ENCODE measurements around the gene EFEMP2.

EFEMP2 gene

DNA sequence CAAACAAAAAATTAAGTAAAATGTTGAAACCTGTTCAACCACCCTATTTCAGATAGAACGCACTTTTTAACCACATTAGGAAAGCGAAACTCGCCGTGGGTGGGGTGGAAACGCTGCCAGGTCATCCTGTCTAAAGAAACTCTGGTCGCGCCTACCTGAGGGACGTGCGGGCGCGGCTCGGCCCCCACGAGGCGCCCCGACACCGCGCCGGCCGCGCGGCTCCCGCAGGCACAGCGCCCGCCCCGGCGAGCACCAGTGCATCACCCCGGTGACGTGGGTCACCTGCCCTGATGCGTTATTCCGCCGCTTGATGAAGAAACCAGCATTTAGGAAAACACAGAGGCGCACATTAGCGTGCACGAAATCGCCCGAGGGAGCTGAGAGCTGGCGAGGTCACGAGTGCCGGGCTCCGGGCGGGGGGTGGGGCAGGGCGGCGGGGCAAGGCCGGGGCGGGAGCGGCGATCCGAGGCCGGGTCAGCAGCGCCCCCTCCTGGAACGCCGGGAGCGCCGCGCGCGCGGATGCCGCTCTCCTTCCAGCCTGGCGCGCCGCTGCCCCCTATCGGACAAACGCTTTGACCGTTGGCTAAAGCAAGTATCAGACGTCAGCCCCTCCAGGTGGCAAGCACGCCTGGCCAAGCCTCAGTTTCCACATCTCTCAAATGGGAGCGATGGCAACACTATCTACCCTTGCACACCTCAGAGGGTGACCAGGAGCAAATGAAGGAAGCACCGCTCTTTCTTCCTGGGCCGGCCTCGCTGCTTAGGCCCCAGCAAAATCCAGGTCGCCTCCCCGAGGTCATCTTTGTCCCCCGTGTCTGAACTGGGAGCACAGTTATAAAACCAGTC lies 54.5 kb downstream of the EFEMP2 start:
- DNase-seq: peak; percentile 91

DNA sequence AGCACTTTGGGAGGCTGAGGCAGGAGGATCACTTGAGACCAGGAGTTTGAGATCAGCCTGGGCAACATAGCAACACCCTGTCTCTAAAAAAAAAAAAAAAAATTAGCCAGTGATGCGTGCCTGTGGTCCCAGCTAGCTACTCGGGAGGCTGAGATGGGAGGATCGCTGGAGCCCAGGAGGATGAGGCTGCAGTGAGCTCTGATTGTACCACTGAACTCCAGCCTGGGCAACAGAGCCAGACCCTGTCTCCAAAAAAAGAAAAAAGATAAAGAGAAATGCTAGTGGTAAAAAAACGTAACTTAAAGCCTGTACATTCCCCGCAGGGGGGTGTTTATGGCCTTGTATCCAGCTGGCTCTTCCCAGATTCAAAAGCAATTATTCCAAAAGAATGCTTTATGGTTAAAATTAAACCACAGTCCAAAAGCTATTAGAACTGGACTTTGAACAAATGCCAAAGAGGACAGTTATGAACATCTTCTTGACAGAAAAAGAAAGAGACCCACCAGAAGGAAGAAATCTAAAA lies 55.2 kb downstream of the EFEMP2 start:
- no peak for DNase-seq

DNA sequence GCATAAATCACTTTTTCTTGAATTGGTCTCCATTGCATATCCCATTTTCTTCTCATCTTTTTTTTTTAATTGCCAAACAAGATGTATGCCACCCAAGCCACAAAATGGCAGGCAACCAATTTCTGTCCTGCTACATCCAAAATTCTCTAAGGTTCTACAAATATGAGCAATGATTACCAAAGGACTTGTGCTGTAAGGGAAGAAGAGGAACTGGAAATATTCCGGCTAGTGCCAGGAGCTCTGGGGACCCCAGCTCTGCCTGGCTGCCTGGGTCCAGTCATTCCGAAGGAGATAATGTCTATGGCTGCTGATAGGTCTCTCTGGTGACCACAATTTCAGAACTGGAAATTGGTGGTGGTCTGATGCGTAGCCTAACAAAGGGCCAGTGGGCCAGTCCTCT lies 55.9 kb downstream of the EFEMP2 start:
- DNase-seq: no peak
